SK-N-DZ (cell line): ENCODE measurements around the gene KIF23.

Experiments used
- DNase-seq: peaks from one replicate; pipeline ENCODE4 v3.0.0-alpha.2; 2015; ENCODE audit warnings: low spot score
- small RNA-seq, 2 experiments: library from RNA; depleted of rRNA; stranded (forward); fragments of <200 nt; gene quantifications; one replicate each; pipeline ENCODE3, GENCODE V24; 2014

Gene KIF23

GRCh38 chr15:69490356-69491037 lies 76.3 kb downstream of the KIF23 start:
- no peak for DNase-seq

GRCh38 chr15:69491038-69491505 lies 76.9 kb downstream of the KIF23 start:
- no peak for DNase-seq

- no peak for DNase-seq
Measured at GRCh38 chr15:69493406-69493805, 79.3 kb downstream of the KIF23 start.

GRCh38 chr15:69496001-69496400 lies 81.9 kb downstream of the KIF23 start:
- DNase-seq, result no peak

GRCh38 chr15:69497076-69497475 lies 82.9 kb downstream of the KIF23 start:
- no peak for DNase-seq

GRCh38 chr15:69497667-69498066 lies 83.5 kb downstream of the KIF23 start:
- no peak for DNase-seq

Small RNA genes lying within 50 kb of the gene (small RNA-seq; reads per million reads assigned to genes)
- 0.10 to 0.84 reads per million in 2 experiments for gene RF00012
